Measurements from ENCODE around the gene DIAPH3.

DIAPH3 gene

DNA sequence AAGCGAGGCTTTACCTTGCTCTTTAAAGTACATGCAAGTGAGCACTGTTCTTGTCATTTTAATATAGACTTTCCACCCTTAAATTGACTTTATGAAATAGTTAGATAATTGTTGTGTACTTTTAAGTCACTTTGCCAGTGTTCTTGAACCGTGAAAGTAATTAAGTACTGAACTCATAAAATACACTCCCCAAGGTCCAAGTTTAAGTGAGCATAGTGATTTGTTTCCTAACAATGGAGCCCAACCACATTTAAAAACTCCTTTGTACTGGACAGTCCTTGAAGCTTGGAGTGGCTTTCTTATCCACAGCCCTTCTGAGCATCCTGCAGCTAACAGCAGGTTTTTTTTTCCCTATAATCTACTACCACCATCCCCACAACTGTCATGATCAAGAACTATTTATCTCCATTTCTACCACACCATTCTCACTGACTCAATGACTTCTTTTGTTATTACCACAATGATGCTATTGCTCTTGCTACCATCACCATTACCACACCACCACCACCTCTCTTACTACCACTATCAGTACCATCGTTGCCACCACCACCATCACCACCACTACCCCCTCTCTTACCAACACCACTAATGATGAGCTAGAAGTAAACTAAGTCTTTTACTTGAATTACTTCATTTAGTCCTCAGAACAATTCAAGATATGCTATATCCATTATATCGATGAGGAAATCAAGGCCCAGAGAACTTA is 452.6 kb downstream of the DIAPH3 start:
- DNase-seq: no peak

- no peak for DNase-seq
These were observed 453.3 kb downstream of the DIAPH3 start for GRCh38 chr13:59710416-59710815.

DNA sequence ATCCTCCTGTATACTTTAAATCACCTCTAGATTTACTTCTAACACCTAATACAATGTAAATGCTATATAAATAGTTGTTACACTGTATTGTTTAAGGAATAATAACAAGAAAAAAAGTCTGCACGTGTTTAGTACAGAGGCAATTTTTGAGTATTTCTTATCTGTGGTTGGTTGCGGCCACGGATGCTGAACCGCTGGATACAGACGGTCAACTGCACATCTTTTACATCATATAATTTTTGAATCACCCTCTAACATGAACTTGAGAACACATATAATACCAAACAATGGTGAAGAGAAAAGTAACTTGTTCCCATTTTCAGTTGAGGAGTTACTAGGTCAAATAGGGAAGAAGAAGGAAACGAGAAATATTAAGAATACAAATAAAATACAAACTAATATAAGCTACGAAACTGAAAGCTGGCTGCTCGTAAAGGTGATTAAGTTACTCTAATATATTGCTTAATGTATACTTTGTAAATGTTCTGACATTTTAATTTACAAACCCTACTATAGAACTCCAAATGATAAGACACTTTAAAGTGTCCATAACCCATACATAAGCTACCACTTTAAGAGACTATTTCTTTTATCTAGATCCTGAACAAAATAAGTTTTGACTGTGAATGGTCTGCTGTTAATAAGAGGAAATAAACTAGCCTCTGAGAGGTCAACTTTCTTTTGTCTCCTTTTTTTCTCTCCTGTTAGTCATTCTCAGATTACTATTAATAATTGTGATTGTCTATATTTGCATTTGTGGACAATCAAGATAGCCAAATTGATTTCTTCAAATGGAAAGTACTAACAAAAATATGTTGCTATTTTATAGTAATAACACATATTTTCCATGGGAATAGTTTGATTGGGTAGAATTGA is 457.4 kb downstream of the DIAPH3 start:
- no peak for DNase-seq

DNA sequence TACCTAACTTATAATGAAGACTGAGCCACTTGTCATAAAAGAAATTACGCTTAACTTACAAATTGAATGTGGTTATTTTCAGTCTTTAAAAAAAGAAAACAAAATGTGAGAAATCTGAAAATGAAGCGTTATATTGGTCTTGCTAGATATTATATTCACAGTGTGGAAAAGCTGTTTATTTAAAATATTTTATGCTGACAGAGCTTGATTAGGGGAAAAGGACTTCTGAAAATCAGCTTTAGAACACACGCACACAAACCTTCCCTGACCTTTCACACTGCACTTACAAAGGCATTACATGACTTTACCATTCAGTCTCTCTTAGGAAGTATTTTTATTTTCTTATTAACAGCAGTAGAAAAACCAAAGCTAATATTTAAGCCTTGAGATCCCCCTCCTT is 461.5 kb downstream of the DIAPH3 start:
- DNase-seq: no peak

- DNase-seq: no peak
These were observed 462.5 kb downstream of the DIAPH3 start for GRCh38 chr13:59701261-59701660.

DNA sequence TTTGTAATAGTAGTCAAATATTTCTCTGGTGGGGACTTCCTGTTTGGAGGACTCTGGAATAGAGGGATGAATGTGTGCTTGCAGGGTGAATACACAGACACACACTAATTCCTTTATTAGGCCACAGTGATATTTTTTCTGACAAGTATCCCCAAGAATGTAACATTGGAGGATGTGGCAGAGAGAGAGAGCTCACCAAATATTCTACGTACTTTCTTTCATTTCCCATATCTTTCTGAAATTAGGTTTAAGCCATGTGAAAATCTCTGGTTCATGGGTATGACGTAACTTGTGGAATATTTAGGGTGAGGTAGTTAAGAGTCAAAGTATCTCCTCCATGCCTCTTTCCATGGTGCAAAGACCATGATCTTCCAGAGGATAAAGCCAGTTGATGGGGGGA is 463.4 kb downstream of the DIAPH3 start:
- no peak for DNase-seq

DNA sequence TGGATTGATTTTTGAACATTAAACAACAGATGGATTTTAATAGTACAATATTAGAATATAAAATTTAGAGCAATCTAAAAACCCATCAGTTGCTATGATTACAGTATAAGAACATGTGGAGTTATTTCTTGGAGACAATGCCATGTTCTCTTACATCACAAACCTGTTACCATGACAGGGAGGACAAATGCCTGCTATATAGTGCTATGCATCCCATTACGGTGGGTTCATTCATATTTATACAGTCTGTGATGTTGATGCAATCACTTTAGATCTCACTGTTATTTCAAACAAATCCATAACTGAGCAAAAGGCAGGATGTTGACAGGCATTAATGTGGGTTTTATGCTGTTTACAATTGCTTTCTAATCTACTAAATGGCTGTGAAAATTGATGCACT is 467.5 kb downstream of the DIAPH3 start:
- DNase-seq: no peak

DNA sequence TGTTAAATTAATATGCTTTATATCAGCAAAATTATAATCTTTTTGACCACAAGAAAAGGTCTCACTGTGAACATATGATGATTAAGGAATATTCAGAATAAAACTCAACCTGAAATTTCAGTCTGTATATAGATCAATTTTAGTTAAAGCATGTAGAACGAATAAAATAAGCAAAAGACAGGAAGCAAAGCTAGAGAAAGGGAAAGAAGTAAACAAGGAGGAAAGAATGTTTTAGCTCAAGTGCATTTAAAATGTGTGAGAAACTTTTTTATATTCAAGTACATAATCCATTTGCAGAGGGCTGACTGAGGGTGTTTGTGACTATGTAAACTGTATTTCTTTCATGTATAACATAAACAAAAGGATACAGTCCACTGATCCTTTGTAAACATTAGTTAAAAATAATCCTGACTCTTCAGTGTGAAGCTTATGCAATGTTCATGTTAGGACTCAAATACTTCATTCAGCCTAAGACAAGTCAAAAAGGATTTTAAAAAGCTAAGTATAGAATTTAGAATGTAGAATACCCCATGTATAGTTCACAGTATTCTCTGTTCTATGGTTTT is 472.1 kb downstream of the DIAPH3 start:
- no peak for DNase-seq

DNA sequence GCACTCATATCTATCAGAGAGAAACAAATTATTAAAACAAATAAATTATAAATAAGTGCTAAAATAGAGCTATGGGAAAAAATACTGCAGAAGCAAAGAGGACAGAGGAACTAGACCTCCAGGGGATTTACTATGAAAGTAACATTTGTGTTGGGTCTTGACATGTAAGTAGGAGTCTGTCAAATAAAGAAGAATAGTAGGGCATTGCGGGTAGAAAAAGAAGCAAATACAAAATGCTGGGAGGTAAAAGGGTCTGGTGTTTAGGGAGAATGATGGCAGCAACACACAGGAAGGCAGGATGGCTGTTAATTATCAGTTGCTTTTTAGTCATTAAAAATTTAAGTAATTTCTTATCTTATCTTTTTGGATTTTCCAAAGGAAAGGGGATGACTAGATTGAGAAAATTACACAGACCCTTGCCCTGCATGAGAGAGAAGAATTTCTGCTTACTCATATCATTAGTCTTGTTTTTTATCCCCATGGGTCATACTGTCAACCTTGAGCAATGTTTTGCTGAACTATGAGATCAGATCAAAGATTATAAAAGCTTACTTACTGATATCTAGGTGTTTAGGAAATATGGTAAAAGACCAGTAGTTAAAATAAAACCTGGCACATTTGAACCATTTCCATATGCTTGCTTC is 472.7 kb downstream of the DIAPH3 start:
- no peak for DNase-seq

DNA sequence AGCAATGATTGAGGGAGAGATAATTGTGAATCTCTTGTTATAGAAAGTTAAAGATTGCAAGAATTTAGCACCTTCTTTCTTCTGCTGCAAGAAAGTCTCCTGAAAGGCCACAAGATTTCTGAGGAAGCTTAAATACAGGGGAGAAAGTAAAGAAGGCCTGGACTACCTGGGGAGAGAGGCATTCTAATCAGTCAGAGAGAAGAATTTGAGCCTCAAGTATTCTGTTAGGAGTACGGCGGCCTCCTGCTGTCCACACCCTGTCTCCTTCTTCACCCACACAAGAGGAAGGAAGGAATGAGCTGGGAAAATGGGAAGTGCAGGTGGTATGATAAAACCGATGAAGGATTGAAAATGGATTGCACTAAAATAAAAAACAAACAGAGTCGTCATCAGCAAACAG is 474.7 kb downstream of the DIAPH3 start:
- no peak for DNase-seq

GRCh38 chr13:59686798-59687394 is 476.8 kb downstream of the DIAPH3 start:
- no peak for DNase-seq

DNA sequence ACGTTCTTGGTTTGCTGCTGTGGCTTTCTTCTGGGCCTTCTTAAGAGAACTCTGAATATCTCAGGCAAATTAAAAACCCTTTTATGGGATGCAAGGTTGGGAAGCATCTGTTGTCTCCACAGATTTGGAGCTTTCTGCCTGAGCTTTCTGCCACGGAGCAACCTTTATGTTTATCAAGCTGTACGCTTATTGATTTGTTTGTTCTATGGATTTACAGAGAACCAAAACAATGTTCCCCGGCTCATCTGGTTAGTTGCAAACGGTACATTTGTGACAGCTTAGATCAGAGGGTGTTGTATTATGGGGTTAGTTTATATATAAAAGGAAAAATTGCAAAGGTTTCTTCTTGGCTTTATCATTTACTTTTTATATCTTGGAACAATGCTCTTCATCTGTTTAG is 479.6 kb downstream of the DIAPH3 start:
- DNase-seq: no peak

DNA sequence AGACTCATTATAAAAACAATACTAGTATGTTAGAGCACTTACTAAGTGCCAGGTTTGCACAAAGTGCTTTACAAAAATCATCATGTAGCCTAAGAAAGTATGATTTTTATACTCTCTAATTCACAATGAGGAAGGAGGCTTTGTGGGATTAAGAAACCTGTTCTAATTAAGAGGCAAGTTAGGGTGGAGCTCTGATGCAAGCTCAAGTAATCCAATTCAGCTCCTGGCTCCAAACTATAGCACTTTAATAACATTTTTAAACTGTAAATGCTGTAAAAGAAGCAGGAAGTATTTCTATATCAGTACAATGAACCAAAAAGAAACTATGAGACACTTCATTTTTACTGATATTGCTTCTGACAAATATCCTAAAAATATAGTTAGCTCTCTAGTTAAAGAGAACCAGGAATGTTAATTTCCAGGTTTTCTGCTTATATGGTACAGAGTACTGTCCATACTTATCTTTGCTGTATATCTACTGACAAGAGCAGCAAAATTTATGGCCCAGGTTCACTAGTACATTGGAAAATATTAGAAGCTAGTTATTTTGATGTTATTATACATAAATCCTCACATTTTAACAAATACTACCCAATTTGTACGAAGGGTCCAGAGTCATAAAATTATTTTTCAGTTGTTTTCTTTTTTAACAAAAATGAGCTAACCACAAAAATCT is 482.0 kb downstream of the DIAPH3 start:
- DNase-seq: no peak

DNA sequence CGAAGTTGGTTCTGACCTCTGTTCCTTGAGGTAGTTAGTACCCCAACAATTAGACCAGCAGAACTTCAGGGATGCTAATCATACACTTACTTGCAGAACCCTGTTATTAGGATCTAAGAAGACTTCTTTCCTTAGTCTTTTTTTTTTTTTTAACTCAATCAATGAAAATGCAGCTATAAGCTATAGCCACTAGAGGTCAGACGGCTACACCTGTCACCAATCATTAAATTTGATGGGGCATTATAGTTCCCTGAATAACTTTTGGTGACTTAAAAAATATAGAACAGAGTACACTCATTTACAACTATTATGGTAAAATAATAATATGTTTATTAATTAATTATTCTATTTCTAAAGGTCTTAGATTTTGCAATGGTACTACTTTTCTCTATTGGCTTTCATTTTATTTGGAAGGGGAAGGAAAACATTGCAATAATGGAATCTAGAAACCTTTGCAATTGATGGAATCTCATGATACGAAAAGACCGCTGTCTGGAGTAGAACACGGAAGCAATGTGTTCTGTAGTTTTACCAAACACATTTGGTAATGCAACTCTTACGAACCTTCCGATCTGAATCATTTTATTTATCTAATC is 483.2 kb downstream of the DIAPH3 start:
- DNase-seq: no peak

- no peak for DNase-seq
These were observed 484.5 kb downstream of the DIAPH3 start for GRCh38 chr13:59679254-59679653.

DNA sequence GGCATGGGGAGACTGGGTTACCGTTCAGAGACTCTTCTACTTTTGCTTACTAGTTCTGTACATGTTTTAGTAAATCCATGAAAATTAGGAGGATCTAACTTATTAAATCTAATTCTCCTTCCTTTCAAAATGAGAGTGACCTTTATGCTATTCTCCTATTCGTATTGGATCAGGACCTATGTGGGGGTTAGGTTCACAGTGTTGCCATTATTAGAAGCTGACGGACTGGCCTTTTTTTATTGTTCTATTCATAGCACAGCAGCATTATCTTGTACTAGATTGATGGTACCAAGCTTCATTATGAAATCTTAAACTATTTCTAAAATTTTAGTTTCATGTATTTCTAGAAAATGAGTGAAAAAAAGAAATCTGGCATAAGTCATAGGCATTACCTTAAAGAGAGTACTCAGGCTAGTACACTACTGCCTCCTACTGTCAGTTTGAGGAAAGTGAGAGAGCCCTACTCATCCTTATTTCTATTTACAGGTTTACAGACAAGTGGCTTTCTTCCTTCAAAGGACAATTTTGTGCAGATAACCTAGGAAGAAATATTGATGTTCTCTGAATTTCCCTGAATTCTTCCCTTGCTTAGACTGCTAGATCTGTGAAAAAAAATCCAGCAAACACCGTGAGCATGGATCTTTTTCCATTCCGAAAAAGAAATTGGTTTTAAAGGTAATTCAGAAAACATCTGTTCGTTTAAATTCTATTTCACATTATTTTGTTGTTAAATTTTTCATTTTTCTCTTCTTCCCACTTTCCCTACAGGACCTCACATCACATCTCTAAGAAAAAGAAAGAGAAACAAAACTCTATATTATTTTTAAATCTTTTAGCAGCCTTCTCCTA is 485.5 kb downstream of the DIAPH3 start:
- peak; percentile 13 for DNase-seq

DNA sequence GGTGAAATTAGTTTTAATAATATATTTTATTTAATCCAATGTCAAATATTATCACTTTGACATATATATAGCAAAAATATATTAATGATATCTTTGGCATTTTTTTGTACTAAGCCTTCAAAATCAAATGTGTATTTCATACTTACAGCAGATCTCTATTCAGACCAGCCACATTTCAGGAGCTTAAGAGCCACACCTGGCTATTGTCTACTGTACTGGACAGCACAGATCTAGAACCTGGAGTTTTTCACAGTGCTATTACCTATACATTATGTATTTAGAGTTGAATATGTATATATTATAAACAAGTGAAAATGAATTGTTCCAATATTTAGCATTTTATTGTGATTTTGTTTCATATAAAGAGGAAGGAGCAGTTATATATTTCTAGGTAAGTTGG is 486.3 kb downstream of the DIAPH3 start:
- no peak for DNase-seq

DNA sequence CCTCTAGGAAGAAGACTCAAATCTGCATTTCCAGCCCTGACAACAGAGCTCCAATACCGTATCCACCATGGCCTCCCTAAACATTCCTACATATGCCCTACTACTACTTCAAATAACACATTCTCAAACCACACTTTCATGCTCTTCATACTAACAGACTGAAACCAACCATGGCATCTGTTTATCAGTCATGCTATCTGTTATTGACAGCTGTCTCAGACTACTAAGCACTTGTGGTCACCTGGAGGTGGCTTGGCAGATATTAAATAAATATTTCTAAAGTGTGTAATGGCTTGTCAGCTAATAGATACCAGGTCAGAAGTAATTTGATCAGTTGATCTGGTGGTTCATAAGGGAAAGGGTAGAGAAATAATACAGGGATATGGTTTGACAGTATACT is 489.1 kb downstream of the DIAPH3 start:
- no peak for DNase-seq

- DNase-seq: no peak
These were observed 490.4 kb downstream of the DIAPH3 start for GRCh38 chr13:59673286-59673685.

- DNase-seq: no peak
These were observed 491.3 kb downstream of the DIAPH3 start for GRCh38 chr13:59672445-59672844.

GRCh38 chr13:59671881-59672280 is 491.8 kb downstream of the DIAPH3 start:
- DNase-seq: no peak

All from central memory CD4-positive, alpha-beta T cell (primary cell).